Activated naive CD4-positive, alpha-beta T cell treated with anti-CD3 and anti-CD28 coated beads, Interleukin-2, amount 10 ng/mL, durations not matched to agents 7 days and 5 days (primary cell): Measurements from ENCODE around the gene UPK3A.
"Not testable (repeated sequence)": the region's sequence is repeated elsewhere in the genome, so short reads cannot be mapped to it uniquely, and the experiment has no call there.

Experiments
- CTCF ChIA-PET: fragments of 350-600 bp; sonication (Branson Sonifier 250); formaldehyde crosslinking; loops from one replicate; lab custom pipeline; 2021; ENCODE audit warnings: antibody characterized with exemption; lab: Charles Lee
- DNase-seq: peaks from one replicate; pipeline ENCODE4 v3.0.0-alpha.2; 2020
- H3K27ac Mint-ChIP-seq: one replicate; pipeline ENCODE4 v1.8.0; 2021; ENCODE audit warnings: mild to moderate bottlenecking, moderate library complexity, mixed read lengths
- H3K27me3 Mint-ChIP-seq: one replicate; pipeline ENCODE4 v1.8.0; 2021; ENCODE audit warnings: mild to moderate bottlenecking, mixed read lengths
- H3K36me3 Mint-ChIP-seq: one replicate; pipeline ENCODE4 v1.8.0; 2021; ENCODE audit warnings: mixed read lengths
- H3K4me1 Mint-ChIP-seq: one replicate; pipeline ENCODE4 v1.8.0; 2021; ENCODE audit warnings: mixed read lengths
- H3K4me3 Mint-ChIP-seq: one replicate; pipeline ENCODE4 v1.8.0; 2021; ENCODE audit warnings: mild to moderate bottlenecking, moderate library complexity, mixed read lengths
- H3K9me3 Mint-ChIP-seq: one replicate; pipeline ENCODE4 v1.8.0; 2021; ENCODE audit warnings: mixed read lengths

Gene UPK3A

DNA sequence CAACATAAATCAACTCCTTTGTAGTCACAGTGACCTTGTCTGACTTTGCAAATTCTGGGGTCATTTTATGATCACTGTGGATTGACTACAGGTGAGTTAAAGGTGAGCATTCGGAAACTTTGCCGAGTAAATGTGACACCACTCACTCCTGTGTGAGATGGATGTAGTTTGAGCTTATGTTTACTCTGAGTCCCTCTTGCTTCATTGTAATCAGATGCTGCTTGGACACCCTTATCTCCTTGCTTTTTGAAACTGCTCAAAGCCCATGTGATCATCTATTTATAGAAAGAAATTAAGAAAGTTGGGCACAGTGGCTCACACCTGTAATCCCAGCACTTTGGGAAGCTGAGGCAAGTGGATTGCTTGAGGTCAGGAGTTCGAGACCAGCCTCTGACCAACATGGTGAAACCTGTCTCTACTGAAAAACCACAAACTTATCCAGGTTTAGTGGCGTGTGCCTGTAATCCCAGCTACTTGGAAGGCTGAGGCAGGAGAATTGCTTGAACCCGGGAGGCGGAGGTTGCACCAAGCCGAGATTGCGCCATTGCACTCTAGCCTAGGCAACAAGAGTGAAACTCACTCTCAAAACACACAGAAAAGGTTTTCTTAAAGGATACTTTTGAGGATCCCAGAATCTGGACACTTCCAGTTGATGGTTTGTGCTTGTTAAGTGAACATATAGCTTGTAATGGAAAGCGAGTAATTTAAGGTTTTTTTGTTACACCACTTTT, 32.2 kb downstream of the UPK3A start:
- CTCF ChIA-PET: no interaction called here
- no peak for DNase-seq
- Mint-ChIP-seq H3K4me1 (peaks cover 91% of the 10 kb centered on the region), H3K27ac (peak overlapping the region; percentile 98), H3K27me3 (no peaks in the 10 kb centered on the region), H3K9me3 (no peaks in the 10 kb centered on the region), H3K4me3 (peak overlapping the region; percentile 10), H3K36me3 (peaks cover 31% of the 10 kb centered on the region)

DNA sequence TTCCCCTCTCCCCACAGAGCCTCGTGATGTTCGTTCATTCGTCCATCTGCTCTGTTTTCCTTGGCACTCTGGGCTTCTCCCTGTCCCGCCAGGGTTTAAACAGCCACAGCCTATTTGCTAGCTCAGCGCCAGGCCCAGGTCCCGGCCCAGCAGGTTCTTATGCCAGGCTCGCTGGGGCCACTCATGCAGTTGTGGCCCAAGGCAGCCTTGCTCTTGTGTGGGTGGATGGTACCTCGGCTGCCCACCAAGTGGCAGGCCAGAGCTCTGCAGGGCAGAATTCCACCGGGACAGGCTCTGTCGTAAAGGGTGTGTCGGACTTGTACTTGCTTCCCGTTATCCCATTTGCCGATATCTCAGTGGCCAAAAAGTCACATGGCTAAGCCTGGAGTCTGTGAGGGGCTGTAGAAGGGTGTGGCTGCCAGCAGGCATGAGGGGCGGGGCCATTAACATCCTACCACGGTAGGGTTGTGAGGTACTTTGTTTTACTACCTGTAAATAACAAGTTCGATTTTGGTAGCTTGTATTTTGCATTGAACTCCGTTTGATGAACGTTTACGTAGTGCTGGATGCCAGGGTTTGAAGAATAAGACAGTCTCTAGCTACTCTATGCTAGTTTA, 32.9 kb downstream of the UPK3A start:
- CTCF ChIA-PET: interaction anchor here (1.0 kb wide), 1 partner anchor 72 kb away, joined by 3 read pairs; no protein-coding TSS in a partner anchor
- Mint-ChIP-seq H3K36me3 (peaks cover 33% of the 10 kb centered on the region), H3K9me3 (no peaks in the 10 kb centered on the region), H3K4me3 (peak overlapping the region; percentile 77), H3K27me3 (no peaks in the 10 kb centered on the region), H3K27ac (peak overlapping the region; percentile 98), H3K4me1 (peaks cover 95% of the 10 kb centered on the region)
- peak; percentile 56 for DNase-seq

DNA sequence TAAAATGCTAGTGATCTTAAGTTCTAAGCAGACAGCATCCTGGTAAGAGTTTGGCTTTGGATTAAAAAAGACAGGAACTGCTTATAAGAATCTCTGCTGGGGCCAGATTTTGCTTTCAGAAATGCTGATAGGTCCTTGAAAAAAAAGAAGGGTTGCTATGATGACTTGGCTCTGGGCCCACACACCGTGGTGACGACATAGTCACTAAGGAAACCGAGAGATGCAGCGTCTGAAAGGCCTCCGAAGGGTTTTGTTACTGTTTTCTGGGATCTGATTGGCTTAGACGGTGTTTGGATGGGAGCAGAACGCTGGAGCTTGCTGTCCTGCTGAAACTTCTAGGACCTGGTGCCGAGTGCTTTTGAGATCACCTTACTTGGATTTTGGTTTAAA, 33.4 kb downstream of the UPK3A start:
- Mint-ChIP-seq H3K36me3 (peaks cover 30% of the 10 kb centered on the region), H3K27ac (peak overlapping the region; percentile 98), H3K4me3 (peak overlapping the region; percentile 77), H3K27me3 (no peaks in the 10 kb centered on the region), H3K4me1 (peaks cover 92% of the 10 kb centered on the region), H3K9me3 (no peaks in the 10 kb centered on the region)
- peak; percentile 91 for DNase-seq
- CTCF ChIA-PET: interaction anchor here (1.0 kb wide), 1 partner anchor 72 kb away, joined by 3 read pairs; no protein-coding TSS in a partner anchor

DNA sequence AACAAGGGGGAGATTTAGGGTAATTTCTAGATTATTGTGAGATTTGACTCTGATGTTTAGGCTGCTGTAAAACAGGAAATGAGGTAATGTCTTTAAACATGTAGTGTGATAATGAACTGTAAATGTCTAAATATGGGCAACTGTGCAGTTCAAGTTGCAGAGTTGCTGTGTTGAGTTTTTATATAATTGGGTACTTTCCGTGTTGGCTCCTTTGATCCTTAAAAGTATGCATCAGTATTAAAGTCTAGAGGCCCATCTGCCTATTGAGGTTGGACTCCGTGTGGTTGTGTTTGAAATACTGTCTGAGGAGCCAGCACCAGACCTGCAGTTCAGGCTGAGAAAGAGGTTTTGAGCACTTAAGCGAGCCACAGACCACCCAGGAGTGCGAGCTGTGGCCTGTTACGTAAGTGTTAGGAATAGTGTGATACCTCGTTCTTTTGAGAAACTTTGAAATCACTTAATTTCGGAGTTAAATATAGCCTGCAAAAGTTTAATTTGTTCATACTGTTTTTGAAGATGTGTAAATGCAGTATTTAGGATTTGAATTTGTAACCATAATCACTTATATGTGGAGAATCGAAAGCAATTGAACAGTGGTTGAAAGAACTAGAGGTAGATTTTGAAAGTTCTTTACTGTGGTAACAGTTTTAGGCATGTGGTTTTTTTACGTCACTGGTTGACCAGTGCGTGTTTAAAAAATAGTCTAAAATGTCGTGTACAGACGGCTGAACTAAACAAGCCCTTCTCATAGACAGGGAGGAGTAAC, 34.0 kb downstream of the UPK3A start:
- CTCF ChIA-PET: interaction anchor here (1.0 kb wide), 1 partner anchor 71 kb away, joined by 3 read pairs; no protein-coding TSS in a partner anchor
- Mint-ChIP-seq H3K4me3 (peak overlapping the region; percentile 77), H3K9me3 (no peaks in the 10 kb centered on the region), H3K4me1 (peaks cover 92% of the 10 kb centered on the region), H3K27ac (peak overlapping the region; percentile 98), H3K27me3 (no peaks in the 10 kb centered on the region), H3K36me3 (peaks cover 34% of the 10 kb centered on the region)
- DNase-seq: peak; percentile 64

DNA sequence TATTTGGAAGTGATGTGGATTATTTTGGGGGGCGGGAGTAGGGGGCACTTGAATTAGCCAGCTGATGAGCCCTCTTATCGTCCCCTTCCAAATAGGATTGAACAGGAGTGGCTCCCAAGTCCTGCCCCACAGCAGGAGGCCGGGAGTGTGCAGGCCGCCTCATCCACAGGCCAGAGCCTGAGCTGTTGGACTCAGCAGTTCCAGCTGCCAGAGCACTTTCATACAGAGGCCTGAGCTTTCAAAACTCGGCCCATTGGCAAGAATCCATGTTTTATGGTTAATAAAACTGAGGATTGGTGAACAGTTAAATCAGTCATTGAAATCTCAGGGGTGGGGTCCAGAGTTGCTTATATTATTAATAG, 34.6 kb downstream of the UPK3A start:
- CTCF ChIA-PET: no interaction called here
- DNase-seq: no peak
- Mint-ChIP-seq H3K36me3 (peaks cover 37% of the 10 kb centered on the region), H3K27ac (peak overlapping the region; percentile 98), H3K4me3 (peak overlapping the region; percentile 77), H3K4me1 (peaks cover 94% of the 10 kb centered on the region), H3K27me3 (no peaks in the 10 kb centered on the region), H3K9me3 (no peaks in the 10 kb centered on the region)

DNA sequence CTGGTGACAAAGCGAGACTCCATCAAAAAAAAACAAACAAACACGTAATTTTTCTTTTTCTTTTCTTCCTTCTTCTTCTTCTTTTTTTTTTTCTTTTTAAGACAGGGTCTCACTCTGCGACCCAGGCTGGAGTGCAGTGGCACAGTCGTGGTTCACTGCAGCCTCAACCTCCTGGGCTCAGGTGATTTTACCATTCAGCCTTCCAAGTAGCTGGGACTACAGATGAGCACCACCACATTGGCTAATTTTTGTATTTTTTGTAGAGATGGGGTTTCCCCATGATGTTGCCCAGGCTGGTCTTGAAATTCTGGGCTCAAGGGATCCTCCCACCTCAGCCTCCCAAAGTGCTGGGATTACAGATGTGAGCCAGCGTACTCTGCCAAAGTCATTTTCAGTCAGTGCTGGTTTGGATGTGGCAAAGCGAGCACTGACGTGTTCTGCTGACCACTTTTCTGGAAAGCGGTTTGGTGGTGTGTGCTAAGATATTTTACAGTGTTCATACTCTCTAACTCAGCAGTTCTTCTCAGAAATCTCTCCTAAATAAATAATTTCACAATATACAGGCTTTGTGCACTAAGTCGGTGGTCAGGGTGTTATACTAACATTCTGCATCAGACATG, 35.7 kb downstream of the UPK3A start:
- H3K27me3 Mint-ChIP-seq: no peaks in the 10 kb centered on the region
- peak overlapping the region; percentile 98 for H3K27ac Mint-ChIP-seq
- H3K36me3 Mint-ChIP-seq: peaks cover 45% of the 10 kb centered on the region
- H3K4me1 Mint-ChIP-seq: peaks cover 90% of the 10 kb centered on the region
- CTCF ChIA-PET: no interaction called here
- peak overlapping the region; percentile 77 for H3K4me3 Mint-ChIP-seq
- DNase-seq: no peak
- H3K9me3 Mint-ChIP-seq: no peaks in the 10 kb centered on the region

DNA sequence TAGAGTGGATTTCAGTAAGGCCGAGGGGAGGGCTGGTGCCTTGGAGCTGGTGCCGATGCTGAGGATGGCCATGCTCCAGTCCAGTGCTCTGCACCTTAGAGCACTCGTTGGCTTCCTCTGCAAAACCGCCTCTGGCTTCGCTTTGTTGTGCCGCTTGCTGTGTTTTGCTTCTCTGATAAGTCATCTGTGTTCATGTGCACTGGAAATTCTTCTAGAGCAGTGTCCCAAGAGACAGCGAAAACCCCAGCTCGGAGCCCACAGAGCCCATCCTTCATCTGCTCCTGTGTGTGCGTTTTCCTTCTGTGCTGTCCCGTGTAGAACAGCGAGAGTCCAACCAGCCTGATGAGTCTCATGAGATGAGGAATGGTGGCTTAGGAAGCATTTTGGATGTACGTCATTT, 37.1 kb downstream of the UPK3A start:
- no peaks in the 10 kb centered on the region for H3K27me3 Mint-ChIP-seq
- no peak for DNase-seq
- H3K4me1 Mint-ChIP-seq: peaks cover 76% of the 10 kb centered on the region
- CTCF ChIA-PET: no interaction called here
- peaks cover 48% of the 10 kb centered on the region for H3K36me3 Mint-ChIP-seq
- H3K9me3 Mint-ChIP-seq: no peaks in the 10 kb centered on the region
- H3K27ac Mint-ChIP-seq: peak overlapping the region; percentile 62
- no peak overlapping the region for H3K4me3 Mint-ChIP-seq

DNA sequence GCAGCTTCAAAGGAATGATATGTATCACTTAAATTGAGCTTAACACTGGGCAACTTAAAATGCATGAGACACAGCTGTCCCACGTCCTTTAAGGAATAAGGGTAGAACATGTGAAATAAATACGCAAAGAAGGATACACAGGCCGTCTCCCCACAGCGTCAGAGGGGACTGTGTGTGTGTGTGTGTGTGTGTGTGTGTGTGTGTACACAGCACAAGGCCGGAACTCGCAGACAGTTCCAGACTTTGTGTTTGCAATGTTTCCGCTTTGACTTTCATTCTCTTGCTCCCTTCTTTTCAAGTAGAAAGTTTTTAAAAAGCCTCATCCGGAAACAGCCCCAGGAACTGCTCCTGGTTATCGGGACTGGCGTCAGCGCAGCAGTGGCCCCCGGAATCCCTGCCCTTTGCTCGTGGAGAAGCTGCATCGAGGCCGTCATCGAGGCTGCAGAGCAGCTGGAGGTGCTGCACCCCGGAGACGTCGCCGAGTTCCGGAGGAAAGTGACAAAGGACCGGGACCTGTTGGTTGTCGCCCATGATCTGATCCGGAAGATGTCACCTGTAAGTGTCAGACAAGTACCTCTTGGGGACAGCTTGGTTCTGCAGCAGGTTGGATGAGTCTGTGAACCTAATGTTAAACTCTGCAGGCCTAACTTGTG, 38.2 kb downstream of the UPK3A start:
- Mint-ChIP-seq H3K4me1 (peaks cover 65% of the 10 kb centered on the region), H3K27ac (peak overlapping the region; percentile 85), H3K9me3 (no peaks in the 10 kb centered on the region), H3K36me3 (peaks cover 53% of the 10 kb centered on the region), H3K27me3 (no peaks in the 10 kb centered on the region), H3K4me3 (peak overlapping the region; percentile 56)
- CTCF ChIA-PET: no interaction called here
- DNase-seq: no peak

DNA sequence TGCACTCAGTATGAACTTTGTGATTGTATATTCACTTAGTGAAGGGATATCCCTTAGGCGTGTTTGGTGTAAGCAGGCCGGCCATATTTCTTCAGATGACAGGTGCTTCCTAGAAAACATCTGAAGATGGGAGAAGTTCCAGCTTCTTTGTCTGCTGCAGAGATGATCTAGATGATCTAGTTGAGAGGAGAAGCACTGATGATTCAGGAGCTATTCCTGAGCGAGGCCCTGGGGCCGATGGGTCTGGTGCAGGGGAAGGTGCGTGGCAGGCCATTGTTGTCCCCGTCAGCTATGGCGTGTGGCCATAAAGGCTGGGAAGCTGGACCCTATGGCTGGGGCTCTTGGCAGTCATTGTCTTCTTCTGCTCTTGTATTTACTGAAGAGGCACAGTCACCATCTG, 38.9 kb downstream of the UPK3A start:
- peak overlapping the region; percentile 85 for H3K27ac Mint-ChIP-seq

DNA sequence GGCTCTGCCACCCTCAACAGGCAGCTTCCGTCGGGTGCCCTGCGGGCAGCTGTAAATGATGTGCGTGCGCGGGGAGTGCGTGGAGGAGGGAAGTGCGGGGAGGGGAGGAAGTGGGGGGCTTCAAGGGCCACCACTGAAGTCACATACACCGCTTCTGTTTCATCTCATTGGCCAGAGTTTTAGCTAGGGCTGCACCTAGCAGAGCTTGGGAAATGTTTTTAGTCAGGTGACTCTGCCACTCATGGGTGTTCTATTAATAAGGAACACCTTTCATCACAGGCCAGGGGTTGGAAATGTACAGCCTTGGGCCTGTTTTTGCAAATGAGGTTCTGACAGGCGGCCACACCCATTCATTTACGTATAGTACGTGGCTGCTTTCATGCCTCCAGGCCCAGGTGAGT, 39.6 kb downstream of the UPK3A start:
- Mint-ChIP-seq H3K27me3 (no peaks in the 10 kb centered on the region), H3K36me3 (peaks cover 53% of the 10 kb centered on the region), H3K4me3 (no peak overlapping the region), H3K4me1 (peaks cover 51% of the 10 kb centered on the region), H3K9me3 (no peaks in the 10 kb centered on the region), H3K27ac (no peak overlapping the region)
- CTCF ChIA-PET: no interaction called here
- DNase-seq: no peak

More for the DNA sequence above, 38.9 kb downstream of the UPK3A start:
- CTCF ChIA-PET: no interaction called here
- H3K27me3 Mint-ChIP-seq: no peaks in the 10 kb centered on the region
- H3K4me1 Mint-ChIP-seq: peaks cover 58% of the 10 kb centered on the region
- DNase-seq: no peak
- H3K4me3 Mint-ChIP-seq: peak overlapping the region; percentile 56
- no peaks in the 10 kb centered on the region for H3K9me3 Mint-ChIP-seq
- peaks cover 53% of the 10 kb centered on the region for H3K36me3 Mint-ChIP-seq

DNA sequence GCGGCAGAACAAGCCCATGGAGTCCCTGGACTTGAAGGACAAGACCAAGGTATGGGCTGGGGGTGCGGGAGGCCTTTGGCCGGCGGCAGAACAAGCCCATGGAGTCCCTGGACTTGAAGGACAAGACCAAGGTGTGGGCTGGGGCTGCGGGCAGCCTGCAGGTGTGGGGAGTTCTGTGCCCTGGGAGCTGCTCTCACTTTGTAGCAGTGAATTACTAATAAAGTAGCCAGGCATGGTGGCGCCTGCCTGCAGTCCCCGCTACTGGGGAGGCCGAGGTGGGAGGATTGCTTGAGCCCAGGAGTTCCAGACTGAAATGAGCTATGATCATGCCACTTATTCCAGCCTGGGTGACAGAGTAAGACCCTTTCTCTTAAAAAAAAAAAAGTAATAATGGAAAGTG, 43.5 kb downstream of the UPK3A start:
- DNase-seq, H3K27me3 Mint-ChIP-seq, H3K4me3 Mint-ChIP-seq, CTCF ChIA-PET, H3K9me3 Mint-ChIP-seq: not testable (repeated sequence)
- Mint-ChIP-seq H3K36me3 (peaks cover 48% of the 10 kb centered on the region), H3K27ac (peak overlapping the region; percentile 19), H3K4me1 (peaks cover 17% of the 10 kb centered on the region)

DNA sequence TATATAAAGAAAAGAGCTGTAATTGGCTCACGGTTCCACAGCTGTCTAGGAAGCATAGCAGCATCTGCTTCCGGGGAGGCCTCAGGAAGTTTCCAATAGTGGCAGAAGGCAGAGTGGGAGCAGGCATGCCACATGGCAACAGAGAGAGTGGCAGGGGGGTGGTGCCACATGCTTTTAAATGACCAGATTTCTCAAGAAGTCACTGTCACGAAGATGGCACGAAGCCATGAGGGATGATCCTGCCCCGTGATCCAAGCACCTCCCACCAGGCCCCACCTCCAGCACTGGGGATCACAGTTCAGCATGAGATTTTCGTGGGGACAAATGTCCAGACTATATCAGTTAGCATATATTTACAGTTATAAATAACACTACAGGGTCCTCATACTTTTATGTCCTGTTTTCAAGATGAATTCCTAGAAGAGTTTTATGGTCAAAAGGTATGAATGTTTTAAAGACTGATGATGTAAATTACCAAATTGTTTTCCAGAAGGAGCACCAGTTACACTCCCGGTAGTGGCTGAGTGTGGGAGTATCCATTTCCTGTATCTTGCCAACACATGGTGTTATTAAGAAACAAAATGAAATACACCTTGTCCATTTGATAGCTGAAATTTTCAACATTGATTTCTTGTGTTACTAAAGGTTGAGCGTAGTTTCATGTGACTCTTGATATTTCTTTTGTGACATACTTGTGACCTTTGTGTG, 44.2 kb downstream of the UPK3A start:
- H3K27me3 Mint-ChIP-seq: no peaks in the 10 kb centered on the region
- H3K36me3 Mint-ChIP-seq: peaks cover 42% of the 10 kb centered on the region
- H3K9me3 Mint-ChIP-seq: no peaks in the 10 kb centered on the region
- no peak overlapping the region for H3K4me3 Mint-ChIP-seq
- H3K27ac Mint-ChIP-seq: no peak overlapping the region
- H3K4me1 Mint-ChIP-seq: peaks cover 15% of the 10 kb centered on the region
- CTCF ChIA-PET: interaction anchor here (2.3 kb wide), 1 partner anchor 13 kb away, joined by 5 read pairs; no protein-coding TSS in a partner anchor
- no peak for DNase-seq

DNA sequence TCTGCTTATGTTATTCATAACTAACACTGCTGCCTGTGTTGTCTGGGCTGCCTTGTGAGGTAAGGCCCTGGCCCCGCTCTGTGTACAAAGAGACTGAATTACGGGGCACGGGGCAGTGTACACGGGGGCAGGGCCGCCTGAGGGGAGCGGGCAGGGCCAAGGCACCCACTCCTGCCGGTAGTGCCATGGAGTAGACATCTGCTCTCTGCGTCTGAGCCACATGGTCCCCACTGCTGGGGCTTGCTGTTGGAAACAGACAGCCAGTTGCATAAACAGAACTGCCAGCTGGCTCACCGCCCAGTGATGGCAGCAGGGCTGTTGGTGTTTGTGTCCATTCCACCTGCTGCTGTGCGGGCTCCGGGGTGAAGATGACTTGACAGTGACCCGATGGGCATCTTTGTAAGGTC, 44.8 kb downstream of the UPK3A start:
- Mint-ChIP-seq H3K4me3 (no peak overlapping the region), H3K9me3 (no peaks in the 10 kb centered on the region), H3K27ac (no peak overlapping the region), H3K27me3 (no peaks in the 10 kb centered on the region), H3K36me3 (peaks cover 42% of the 10 kb centered on the region), H3K4me1 (peaks cover 15% of the 10 kb centered on the region)
- DNase-seq: no peak
- CTCF ChIA-PET: interaction anchor here (2.3 kb wide), 1 partner anchor 12 kb away, joined by 5 read pairs; no protein-coding TSS in a partner anchor
